GM10266 (cell line): Measurements from ENCODE around the gene PCYOX1L.
"Not testable (repeated sequence)": the region's sequence is repeated elsewhere in the genome, so short reads cannot be mapped to it uniquely, and the experiment has no call there.

Experiments
- DNase-seq: peaks from one replicate; pipeline ENCODE4 v3.0.0; 2012; ENCODE audit errors: extremely low spot score
- TF ChIP-seq, protein P1 (sequence below): IDR thresholded peaks from 2 replicates; pipeline ENCODE4 v1.5.1; 2012; ENCODE audit warnings: mild to moderate bottlenecking, low read depth; ENCODE audit not compliant: control insufficient read depth, insufficient read depth; ENCODE audit errors: missing control alignments

The PCYOX1L gene

DNA sequence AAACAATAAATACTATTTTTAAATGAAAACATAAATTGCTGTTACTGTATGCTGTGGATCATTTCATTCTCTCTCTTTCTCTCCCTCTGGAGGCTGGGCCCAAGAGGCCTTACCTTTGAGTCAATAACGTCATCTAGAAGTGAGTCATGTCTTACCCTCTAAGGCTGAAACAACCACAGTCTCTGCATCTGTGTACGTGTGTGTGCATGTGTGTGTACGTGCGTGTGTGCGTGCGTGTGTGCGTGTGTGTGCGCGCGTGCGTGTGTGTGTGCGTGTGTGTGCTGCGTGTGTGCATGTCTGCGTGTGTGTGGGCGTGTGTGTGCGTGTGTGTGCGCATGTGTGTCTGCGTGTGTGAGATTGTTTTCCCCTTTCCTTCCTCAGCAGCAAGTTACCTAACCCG, 34.9 kb downstream of the PCYOX1L start:
- TF ChIP-seq, protein P1, sequence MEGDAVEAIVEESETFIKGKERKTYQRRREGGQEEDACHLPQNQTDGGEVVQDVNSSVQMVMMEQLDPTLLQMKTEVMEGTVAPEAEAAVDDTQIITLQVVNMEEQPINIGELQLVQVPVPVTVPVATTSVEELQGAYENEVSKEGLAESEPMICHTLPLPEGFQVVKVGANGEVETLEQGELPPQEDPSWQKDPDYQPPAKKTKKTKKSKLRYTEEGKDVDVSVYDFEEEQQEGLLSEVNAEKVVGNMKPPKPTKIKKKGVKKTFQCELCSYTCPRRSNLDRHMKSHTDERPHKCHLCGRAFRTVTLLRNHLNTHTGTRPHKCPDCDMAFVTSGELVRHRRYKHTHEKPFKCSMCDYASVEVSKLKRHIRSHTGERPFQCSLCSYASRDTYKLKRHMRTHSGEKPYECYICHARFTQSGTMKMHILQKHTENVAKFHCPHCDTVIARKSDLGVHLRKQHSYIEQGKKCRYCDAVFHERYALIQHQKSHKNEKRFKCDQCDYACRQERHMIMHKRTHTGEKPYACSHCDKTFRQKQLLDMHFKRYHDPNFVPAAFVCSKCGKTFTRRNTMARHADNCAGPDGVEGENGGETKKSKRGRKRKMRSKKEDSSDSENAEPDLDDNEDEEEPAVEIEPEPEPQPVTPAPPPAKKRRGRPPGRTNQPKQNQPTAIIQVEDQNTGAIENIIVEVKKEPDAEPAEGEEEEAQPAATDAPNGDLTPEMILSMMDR, result no peak
- no peak for DNase-seq

DNA sequence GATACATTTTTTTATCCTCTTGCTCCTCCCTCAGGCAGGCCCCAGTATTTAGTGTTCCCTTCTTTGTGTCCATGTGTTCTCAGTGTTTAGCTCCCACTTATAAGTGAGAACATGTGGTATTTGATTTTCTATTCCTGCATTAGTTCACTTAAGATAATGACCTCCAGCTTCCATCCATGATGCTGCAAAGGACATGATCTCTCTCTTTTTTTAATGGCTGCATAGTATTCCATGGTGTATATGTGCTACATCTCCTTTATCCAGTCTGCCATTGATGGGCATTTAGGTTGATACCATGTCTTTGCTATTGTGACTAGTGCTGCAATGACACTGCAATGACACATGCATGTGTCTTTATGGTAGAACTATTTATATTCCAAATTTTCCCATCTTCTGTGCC, 37.1 kb downstream of the PCYOX1L start:
- not testable (repeated sequence) for DNase-seq

DNA sequence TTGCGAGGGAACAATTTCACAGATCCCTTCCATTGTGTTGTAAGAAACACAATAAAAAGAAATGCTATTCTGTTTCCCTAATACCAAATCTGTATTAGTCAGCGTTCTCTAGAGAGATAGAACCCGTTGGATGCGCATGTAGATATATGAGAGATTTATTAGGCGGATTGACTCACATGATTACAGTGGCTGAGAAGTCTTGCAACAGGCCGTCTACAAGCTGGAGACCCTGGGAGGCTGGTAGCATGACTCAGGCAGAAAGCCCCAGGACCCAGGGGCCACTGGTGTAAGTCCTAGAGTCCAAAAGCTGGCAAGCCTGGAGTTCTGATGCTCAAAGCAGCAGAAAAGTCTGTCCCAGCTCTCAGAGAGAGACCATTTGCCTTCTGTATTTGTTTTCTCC, 39.7 kb downstream of the PCYOX1L start:
- DNase-seq, result no peak
- TF ChIP-seq, protein P1, result no peak

DNA sequence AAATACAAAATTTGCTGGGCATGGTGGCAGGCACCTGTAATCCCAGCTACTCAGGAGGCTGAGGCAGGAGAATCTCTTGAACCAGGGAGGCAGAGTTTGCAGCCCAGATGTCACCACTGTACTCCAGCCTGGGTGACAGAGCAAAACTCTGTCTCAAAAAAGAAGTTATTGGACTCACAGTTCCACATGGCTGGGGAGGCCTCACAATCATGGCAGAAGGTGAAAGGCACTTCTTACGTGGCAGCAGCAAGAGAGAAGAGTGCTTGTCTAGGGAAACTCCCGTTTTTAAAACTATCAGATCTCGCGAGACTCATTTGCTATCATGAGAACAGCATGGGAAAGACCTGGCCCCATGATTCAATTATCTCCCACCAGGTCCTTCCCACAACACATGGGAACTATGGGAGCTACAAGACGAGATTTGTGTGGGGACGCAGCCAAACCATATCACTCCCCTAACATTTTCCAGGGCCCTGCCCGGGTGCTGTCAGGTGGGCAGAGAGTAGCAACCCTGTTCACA, 41.0 kb downstream of the PCYOX1L start:
- not testable (repeated sequence) for DNase-seq

DNA sequence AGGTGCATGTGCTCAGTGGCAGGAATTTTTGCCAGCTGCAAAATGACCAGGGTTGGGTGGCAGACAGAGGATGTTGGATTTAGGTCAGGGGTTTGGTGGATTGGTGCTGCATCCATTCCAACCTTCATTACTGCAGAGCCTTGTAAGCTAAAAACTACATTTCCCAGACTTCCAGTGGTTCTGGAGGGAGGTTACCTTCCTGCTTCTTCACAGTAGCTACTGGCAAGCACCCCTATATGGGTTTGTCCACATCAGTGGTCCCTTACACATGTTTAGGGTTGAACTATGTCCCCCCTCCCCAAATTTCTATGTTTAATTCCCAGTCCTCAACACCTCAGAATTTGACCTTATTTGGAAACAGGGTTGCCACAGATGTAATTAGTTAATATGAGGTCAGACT, 41.9 kb downstream of the PCYOX1L start:
- no peak for DNase-seq
- TF ChIP-seq, protein P1, result no peak

DNA sequence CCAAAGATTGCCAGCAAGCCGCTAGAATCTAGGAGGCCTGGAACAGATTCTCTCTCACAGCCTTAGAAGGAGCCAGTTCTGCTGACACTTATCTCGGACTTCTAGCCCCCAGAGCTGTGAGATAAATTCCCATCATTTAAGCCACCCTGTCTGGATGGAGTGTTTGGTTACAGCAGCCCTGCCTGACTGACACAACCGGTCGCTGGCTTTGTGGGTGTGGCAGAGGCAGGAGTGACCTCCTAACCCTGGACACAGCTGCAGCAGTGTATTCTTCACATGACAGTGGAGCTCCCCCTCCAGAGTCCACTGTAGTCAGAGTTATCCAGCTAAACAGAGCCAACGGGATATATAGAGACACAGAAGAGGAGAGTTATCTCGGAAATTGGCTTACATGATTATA, 42.5 kb downstream of the PCYOX1L start:
- TF ChIP-seq, protein P1, result no peak
- DNase-seq, result no peak

DNA sequence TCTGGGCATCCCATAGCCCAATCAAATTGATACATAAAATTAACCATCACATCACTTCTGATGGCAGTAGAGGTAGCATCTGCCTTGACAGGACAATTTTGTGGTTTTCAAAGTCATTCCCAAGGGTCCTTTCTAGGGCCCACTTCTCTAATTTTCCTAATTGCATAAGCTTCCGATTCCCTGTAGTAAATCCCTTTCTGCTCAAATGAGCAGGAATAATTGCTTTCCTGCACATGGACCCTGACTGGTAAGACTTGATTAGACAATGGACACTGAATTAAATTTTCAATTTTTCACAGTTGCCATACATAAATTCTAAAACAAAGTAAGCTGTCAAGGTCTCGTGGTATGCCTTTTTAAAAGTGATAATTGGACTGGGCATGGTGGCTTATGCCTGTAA, 43.2 kb downstream of the PCYOX1L start:
- DNase-seq, result no peak
- TF ChIP-seq, protein P1, result no peak

DNA sequence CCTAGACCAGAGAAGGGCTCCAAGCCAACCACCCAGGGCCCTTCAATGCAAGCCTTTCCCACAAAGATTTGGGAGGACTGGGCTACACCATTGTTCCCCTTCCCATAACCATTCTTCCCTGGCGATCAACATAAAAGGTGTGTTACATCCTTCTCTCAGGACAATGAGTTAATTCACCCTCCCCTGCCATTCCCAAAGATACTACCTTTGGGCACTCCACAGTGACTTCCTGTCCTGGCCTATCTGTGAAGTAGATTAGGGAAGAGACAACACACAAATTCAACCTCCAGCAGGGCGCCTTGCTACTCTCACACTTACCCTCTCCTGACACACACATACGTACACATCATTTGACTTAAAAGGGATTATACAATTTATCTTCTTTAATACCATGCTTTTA, 44.4 kb downstream of the PCYOX1L start:
- DNase-seq, result no peak
- TF ChIP-seq, protein P1, result no peak
